Central memory CD8-positive, alpha-beta T cell (primary cell): ENCODE measurements around the gene HOXD12.

Source experiments
- ATAC-seq: fragments of 150-1000 bp; cut with Tn5 transposase; replicated peaks from 2 replicates; pipeline ENCODE4 v1.10.0; 2022; ENCODE audit warnings: mild to moderate bottlenecking, moderate FRiP score, moderate number of reproducible peaks; ENCODE audit not compliant: poor library complexity, severe bottlenecking; ENCODE audit errors: extremely low read depth
- DNase-seq, 2 donors: peaks; one replicate each; pipeline ENCODE4 v3.0.0; 2021; ENCODE audit warnings: low spot score in 2 of 2
- H3K27ac Mint-ChIP-seq: one replicate; pipeline ENCODE4 v1.8.0; 2022; ENCODE audit warnings: low read depth, mild to moderate bottlenecking, moderate library complexity, mixed read lengths
- H3K27me3 Mint-ChIP-seq: one replicate; pipeline ENCODE4 v1.8.0; 2022; ENCODE audit warnings: mixed read lengths
- H3K36me3 Mint-ChIP-seq: one replicate; pipeline ENCODE4 v1.8.0; 2022; ENCODE audit warnings: mild to moderate bottlenecking, moderate library complexity, mixed read lengths; ENCODE audit not compliant: insufficient read depth
- H3K4me1 Mint-ChIP-seq: one replicate; pipeline ENCODE4 v1.8.0; 2022; ENCODE audit warnings: mixed read lengths
- H3K4me3 Mint-ChIP-seq: one replicate; pipeline ENCODE4 v1.8.0; 2022; ENCODE audit warnings: mild to moderate bottlenecking, moderate library complexity, mixed read lengths
- H3K9me3 Mint-ChIP-seq: one replicate; pipeline ENCODE4 v1.8.0; 2022; ENCODE audit warnings: mixed read lengths

HOXD12 gene

GRCh38 chr2:176100547-176101140 lies 1.0 kb downstream of the HOXD12 start:
- ATAC-seq = no peak
- peaks cover 20% of the 10 kb centered on the region for H3K36me3 Mint-ChIP-seq

DNA sequence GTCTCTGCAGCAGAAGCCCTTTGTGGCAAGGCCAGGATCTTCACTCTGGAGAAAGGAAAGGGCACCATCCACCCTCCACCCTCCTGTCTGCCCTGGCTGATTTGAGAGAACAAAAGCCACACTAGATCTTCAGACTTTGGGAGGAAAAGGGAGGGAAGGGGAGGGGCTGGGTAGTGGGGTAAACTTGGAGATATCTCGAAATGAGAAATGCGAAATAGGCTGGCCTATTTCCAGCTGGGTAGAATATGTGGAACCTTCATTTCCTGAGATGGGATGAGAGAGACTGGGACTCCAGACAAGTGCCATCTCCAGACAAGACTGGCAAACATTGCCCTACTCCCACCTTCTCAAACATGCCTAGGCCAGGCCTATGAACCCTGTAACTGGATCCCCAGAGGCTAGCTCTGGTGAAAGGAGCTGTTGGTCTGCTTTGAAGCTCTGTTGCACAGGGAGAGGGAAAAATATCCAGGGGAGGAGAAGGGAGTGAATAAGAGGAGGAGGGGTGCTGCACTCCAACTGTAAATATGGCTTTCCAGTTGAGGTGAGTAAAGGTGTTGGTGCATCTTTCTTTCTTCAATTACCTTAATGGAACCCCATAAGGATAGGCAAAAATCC lies 1.7 kb downstream of the HOXD12 start:
- ATAC-seq = no peak
- Mint-ChIP-seq H3K27ac (no peak overlapping the region), H3K4me3 (no peak overlapping the region), H3K27me3 (peaks cover 100% of the 10 kb centered on the region), H3K36me3 (peaks cover 26% of the 10 kb centered on the region), H3K4me1 (peaks cover 27% of the 10 kb centered on the region), H3K9me3 (peaks cover 5% of the 10 kb centered on the region)
- DNase-seq = no peak

More at GRCh38 chr2:176100547-176101140, 1.0 kb downstream of the HOXD12 start:
- no peaks in the 10 kb centered on the region for H3K9me3 Mint-ChIP-seq
- H3K27ac Mint-ChIP-seq = no peak overlapping the region
- peaks cover 100% of the 10 kb centered on the region for H3K27me3 Mint-ChIP-seq
- peaks cover 22% of the 10 kb centered on the region for H3K4me1 Mint-ChIP-seq
- DNase-seq = no peak
- no peak overlapping the region for H3K4me3 Mint-ChIP-seq

DNA sequence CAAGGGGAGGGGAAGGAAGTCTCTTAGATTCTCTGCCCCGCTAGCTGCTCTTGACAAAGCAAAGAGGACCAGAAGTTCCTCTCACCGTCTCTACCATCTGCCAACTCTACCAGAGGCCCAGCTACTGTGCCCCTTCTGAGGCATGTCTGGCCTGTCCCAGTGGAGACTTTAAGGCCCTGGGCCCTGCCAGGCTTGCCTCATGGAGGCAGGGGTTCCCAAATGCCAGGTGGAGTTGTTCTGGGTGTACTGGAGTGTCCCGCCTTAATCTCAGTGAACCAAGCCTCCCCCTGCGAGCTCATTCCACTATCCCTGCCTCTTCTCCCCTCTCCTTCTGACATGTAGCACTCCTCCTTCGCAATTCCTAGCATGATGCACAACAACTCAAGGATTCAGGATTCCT lies 2.2 kb downstream of the HOXD12 start:
- Mint-ChIP-seq H3K9me3 (peaks cover 6% of the 10 kb centered on the region), H3K27me3 (peaks cover 100% of the 10 kb centered on the region), H3K4me3 (no peak overlapping the region), H3K4me1 (peaks cover 24% of the 10 kb centered on the region), H3K27ac (no peak overlapping the region), H3K36me3 (peaks cover 29% of the 10 kb centered on the region)
- ATAC-seq = no peak
- no peak for DNase-seq

- H3K36me3 Mint-ChIP-seq = peaks cover 26% of the 10 kb centered on the region
- peaks cover 19% of the 10 kb centered on the region for H3K4me1 Mint-ChIP-seq
- peaks cover 94% of the 10 kb centered on the region for H3K27me3 Mint-ChIP-seq
- no peak overlapping the region for H3K4me3 Mint-ChIP-seq
- ATAC-seq (no peak), DNase-seq (no peak)
- H3K27ac Mint-ChIP-seq = no peak overlapping the region
- peaks cover 6% of the 10 kb centered on the region for H3K9me3 Mint-ChIP-seq
Observed at GRCh38 chr2:176102309-176102866, 2.8 kb downstream of the HOXD12 start.

GRCh38 chr2:176103194-176103593 lies 3.6 kb downstream of the HOXD12 start:
- peaks cover 86% of the 10 kb centered on the region for H3K27me3 Mint-ChIP-seq
- ATAC-seq (no peak), DNase-seq (no peak)
- H3K36me3 Mint-ChIP-seq = peaks cover 24% of the 10 kb centered on the region
- no peak overlapping the region for H3K4me3 Mint-ChIP-seq
- no peak overlapping the region for H3K27ac Mint-ChIP-seq
- peaks cover 6% of the 10 kb centered on the region for H3K9me3 Mint-ChIP-seq
- H3K4me1 Mint-ChIP-seq = peaks cover 13% of the 10 kb centered on the region

DNA sequence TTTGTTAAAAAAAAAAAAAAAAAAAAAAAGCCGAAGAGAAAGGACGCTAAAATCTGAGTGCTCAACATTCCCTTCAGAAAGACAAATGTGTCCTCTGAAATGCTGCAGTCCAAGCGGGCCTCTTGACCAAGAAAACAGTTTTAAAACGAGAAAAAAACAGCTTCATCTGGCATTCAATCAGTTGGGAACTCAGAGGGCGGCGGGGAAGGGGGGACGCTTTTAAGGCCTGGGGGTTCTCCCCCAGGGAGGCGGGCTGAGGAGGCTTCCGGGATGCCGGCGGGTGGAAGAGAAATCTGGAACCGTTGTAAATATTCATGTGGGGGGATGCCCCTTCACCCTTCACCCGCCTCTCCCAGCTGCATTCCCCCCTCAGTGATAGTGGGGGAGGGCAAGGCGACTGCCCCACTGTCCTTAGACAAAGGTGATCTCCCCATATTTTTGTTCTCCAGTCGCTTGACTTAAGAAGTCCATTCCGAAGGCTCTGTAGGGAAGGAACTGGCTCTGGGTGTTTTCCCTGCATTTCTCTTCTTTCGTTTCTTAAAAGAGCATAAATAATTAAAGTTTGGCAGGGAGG lies 4.2 kb downstream of the HOXD12 start:
- Mint-ChIP-seq H3K36me3 (peaks cover 22% of the 10 kb centered on the region), H3K4me3 (no peak overlapping the region)
- DNase-seq = no peak

DNA sequence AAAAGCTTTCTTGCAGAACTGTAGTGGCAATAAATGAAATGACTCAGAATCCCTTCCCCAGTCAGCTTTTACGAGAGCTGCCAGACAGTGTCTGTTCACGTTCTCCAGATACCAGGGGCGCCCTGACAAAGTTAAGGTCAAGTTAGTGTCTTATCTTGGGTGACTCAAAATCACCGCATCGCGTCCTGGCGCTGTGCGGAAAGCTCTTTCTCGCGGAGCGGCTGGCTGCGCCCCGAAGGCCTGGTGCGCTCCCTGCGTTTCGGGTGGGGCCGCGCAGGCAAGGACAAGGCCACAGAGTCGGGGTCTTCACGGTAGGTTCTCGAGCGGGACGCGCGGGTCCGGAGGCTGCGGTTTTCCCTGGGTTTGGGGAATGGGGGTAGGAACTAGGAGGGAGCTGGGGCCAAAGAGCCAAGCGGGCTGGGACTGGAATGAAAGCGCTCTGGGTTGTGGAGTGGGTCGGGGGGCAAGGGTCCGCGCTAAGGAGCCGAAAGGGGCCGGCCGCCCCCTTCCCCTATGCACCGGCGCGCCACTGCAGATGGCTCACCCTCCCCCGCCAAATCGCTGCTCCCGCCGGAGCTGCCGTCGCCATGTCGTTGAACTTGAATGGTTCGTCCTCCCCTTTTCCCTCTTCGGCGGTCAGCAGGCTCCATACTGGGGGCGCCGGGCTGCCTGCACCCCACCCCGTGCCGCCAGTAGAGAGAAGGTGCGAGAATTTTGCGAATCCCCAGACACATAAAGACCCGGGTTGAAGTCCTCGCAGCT lies 4.9 kb downstream of the HOXD12 start:
- Mint-ChIP-seq H3K27ac (no peak overlapping the region), H3K4me3 (no peak overlapping the region), H3K36me3 (peaks cover 21% of the 10 kb centered on the region), H3K9me3 (peaks cover 6% of the 10 kb centered on the region), H3K27me3 (peaks cover 86% of the 10 kb centered on the region), H3K4me1 (peaks cover 13% of the 10 kb centered on the region)
- no peak for DNase-seq
- ATAC-seq = no peak

More for the DNA sequence above, 4.2 kb downstream of the HOXD12 start:
- ATAC-seq = no peak
- Mint-ChIP-seq H3K9me3 (peaks cover 6% of the 10 kb centered on the region), H3K27ac (no peak overlapping the region), H3K27me3 (peaks cover 86% of the 10 kb centered on the region), H3K4me1 (peaks cover 13% of the 10 kb centered on the region)

- Mint-ChIP-seq H3K4me1 (peaks cover 13% of the 10 kb centered on the region), H3K9me3 (peaks cover 6% of the 10 kb centered on the region), H3K4me3 (no peak overlapping the region), H3K36me3 (peaks cover 23% of the 10 kb centered on the region), H3K27me3 (peaks cover 86% of the 10 kb centered on the region), H3K27ac (peak overlapping the region; percentile 70)
- no peak for ATAC-seq
- no peak for DNase-seq
Observed at GRCh38 chr2:176105078-176105729, 5.6 kb downstream of the HOXD12 start.

GRCh38 chr2:176105730-176106580 lies 6.4 kb downstream of the HOXD12 start:
- Mint-ChIP-seq H3K27me3 (peaks cover 86% of the 10 kb centered on the region), H3K27ac (peak overlapping the region; percentile 70)
- ATAC-seq = no peak

DNA sequence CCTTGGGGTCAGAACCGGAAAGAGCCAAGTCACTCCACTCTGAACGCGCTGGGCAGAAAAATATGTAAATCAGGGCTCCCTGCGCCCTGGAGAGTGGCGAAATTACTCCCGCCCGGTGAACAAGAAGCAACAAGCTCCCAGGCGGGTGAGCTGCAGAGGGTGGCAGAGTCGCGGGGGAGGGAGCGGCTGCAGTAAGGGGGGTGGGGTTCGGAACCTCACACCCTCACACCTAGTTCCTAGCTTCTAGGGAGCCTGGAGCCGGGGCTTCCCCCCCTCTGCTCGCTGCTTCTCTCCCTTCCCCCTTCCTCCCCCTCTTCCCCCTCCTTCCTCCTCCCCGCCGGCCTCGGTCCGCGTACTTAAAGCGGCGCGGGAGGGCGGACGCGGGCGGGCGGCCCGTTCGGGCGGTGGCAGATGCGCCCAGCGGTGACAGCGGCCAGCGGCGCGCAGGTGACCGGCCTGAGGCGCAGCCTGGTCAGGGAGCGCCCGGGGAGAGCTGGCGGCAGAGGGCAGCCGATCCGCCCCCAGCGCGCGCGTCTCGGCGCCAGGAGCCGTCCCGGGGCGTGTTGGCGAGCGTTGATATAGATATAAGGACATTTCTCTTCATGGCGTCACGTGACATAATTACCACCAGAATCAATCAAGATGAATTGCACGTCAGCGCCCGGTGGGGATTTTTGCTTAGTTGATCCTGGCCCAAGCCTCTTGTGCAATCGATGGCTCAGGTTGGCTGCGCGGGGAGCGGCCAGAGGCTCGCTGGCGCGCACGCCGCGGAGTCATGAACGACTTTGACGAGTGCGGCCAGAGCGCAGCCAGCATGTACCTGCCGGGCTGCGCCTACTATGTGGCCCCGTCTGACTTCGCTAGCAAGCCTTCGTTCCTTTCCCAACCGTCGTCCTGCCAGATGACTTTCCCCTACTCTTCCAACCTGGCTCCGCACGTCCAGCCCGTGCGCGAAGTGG lies 7.3 kb downstream of the HOXD12 start, which contains the start of gene HOXD11:
Gene HOXD11 (plus strand): TSS at position 700 of the 959 bp plus-strand sequence. CDS start 76 bp downstream, at position 776.
- Mint-ChIP-seq H3K4me3 (peak within 1 kb of the TSS; percentile 23), H3K27me3 (peaks cover 86% of the 10 kb centered on the region), H3K27ac (peak within 1 kb of the TSS; percentile 70), H3K4me1 (peaks cover 13% of the 10 kb centered on the region), H3K36me3 (peaks cover 26% of the 10 kb centered on the region), H3K9me3 (peaks cover 6% of the 10 kb centered on the region)
- no peak for DNase-seq
- no peak for ATAC-seq

More at GRCh38 chr2:176105730-176106580, 6.4 kb downstream of the HOXD12 start:
- H3K36me3 Mint-ChIP-seq = peaks cover 23% of the 10 kb centered on the region
- H3K4me1 Mint-ChIP-seq = peaks cover 13% of the 10 kb centered on the region
- peaks cover 6% of the 10 kb centered on the region for H3K9me3 Mint-ChIP-seq
- peak overlapping the region; percentile 23 for H3K4me3 Mint-ChIP-seq
- DNase-seq = no peak
